Camera-type eye (tissue), 1 donor: Measurements from ENCODE around the gene ZNF711. TPM values are rescaled to one million over a fixed set of nuclear protein-coding genes. Genes with fewer than 3 reads are reported as not detected.

ENCODE experiments used
- total RNA-seq: library from RNA; depleted of rRNA; stranded (reverse); fragments of >200 nt; gene quantifications from one replicate; pipeline ENCODE4 v1.2.3, GENCODE V29; 2014

Gene ZNF711
- 71.6 TPM for total RNA-seq

GRCh38 chrX:85243761-85244449 is at the start of gene ZNF711, which contains the start of gene SATL1:
TSS of gene ZNF711 (plus strand) at chrX:85243991. CDS start at chrX:85247573, 3,582 bp downstream.
TSS of gene SATL1 (minus strand) at chrX:85243779. CDS start at chrX:85108968, 134,811 bp downstream.

Other genes starting within 250 kb of the ZNF711 start
- gene APOOL, start 240.1 kb upstream of the ZNF711 start, total RNA-seq, result 17.0 TPM
- gene SATL1, start 212 bp upstream of the ZNF711 start, total RNA-seq, result 0.82 TPM
- gene POF1B, start 135.7 kb downstream of the ZNF711 start, total RNA-seq, result 2.1 TPM